Measurements from ENCODE around the gene UGT8. TPM values are rescaled to one million over a fixed set of nuclear protein-coding genes. Genes with fewer than 3 reads are reported as not detected.
"Not testable (repeated sequence)": the region's sequence is repeated elsewhere in the genome, so short reads cannot be mapped to it uniquely, and the experiment has no call there.

Gene UGT8
- total RNA-seq, 1 donor from 2014 or later, result not detected

DNA sequence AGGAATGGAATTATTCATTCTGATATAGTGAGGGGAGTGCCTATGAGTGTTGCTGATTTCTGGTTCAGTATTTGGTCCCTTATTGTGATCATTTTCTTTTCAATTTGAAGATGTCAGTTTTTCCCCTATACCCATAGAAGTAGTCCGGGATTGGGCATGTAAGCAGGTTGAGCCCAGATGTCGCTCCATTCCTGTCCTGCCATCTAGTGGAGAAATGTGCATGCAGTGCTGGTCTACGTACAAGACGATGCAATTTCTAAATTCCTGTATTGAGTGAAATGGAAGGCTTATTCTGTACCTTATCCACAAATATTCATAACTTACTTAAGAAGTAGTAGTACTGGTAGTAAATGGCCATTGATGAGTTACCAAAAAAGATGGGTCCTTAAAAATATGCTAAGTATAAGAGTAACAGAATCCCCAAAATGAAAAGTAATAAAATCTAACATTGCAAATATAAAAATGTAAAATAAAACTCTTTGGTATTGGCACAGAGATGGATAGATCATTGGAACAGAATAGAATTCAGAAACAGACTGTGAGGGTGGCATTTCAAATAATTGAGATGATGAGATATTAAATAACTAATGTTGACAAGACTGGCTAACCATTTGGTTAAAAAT, 60.9 kb downstream of the UGT8 start:
- no peak overlapping the region for H3K4me3 Mint-ChIP-seq (ENCODE audit: unreplicated experiment)
- no peak for DNase-seq (ENCODE audit: low spot score)

DNA sequence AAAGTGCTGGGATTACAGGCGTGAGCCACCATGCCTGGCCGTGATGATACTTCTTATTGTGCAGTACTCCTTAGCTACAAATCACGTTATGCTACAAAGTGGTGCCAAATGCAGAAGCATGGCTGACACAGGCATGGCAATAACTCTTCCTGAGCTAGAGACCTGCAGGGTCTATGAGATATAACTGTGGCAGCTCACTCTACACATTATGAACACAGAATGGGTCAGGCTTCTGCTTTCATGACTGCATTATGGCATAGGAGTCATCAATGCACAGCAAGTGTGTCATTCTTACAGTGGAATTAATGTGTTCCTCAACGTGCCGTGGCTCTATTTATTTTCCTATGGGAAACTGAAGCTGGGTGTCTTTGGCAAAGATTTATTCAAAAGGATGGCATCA, 64.5 kb downstream of the UGT8 start:
- no peak overlapping the region for H3K27ac Mint-ChIP-seq (ENCODE audit: unreplicated experiment)
- no peak overlapping the region for H3K4me3 Mint-ChIP-seq (ENCODE audit: unreplicated experiment)
- TF ChIP-seq, protein P1, sequence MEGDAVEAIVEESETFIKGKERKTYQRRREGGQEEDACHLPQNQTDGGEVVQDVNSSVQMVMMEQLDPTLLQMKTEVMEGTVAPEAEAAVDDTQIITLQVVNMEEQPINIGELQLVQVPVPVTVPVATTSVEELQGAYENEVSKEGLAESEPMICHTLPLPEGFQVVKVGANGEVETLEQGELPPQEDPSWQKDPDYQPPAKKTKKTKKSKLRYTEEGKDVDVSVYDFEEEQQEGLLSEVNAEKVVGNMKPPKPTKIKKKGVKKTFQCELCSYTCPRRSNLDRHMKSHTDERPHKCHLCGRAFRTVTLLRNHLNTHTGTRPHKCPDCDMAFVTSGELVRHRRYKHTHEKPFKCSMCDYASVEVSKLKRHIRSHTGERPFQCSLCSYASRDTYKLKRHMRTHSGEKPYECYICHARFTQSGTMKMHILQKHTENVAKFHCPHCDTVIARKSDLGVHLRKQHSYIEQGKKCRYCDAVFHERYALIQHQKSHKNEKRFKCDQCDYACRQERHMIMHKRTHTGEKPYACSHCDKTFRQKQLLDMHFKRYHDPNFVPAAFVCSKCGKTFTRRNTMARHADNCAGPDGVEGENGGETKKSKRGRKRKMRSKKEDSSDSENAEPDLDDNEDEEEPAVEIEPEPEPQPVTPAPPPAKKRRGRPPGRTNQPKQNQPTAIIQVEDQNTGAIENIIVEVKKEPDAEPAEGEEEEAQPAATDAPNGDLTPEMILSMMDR (IDR thresholded peaks at IDR 0.05), result no peak
- H3K9me3 Mint-ChIP-seq (ENCODE audit: low read depth), result no peaks in the 10 kb centered on the region
- H3K27me3 Mint-ChIP-seq (ENCODE audit: low read depth), result peaks cover 35% of the 10 kb centered on the region
- H3K4me1 Mint-ChIP-seq (ENCODE audit: low read depth), result no peaks in the 10 kb centered on the region
- no peak for DNase-seq (ENCODE audit: low spot score)
- H3K36me3 Mint-ChIP-seq (ENCODE audit: low read depth), result no peaks in the 10 kb centered on the region

More for the DNA sequence above, 60.9 kb downstream of the UGT8 start:
- Mint-ChIP-seq H3K9me3 (ENCODE audit: low read depth) (no peaks in the 10 kb centered on the region), H3K4me1 (ENCODE audit: low read depth) (no peaks in the 10 kb centered on the region), H3K36me3 (ENCODE audit: low read depth) (no peaks in the 10 kb centered on the region), H3K27me3 (ENCODE audit: low read depth) (peaks cover 52% of the 10 kb centered on the region), H3K27ac (ENCODE audit: unreplicated experiment) (no peak overlapping the region)
- TF ChIP-seq, protein P1 (IDR thresholded peaks at IDR 0.05), result peak; percentile 94

DNA sequence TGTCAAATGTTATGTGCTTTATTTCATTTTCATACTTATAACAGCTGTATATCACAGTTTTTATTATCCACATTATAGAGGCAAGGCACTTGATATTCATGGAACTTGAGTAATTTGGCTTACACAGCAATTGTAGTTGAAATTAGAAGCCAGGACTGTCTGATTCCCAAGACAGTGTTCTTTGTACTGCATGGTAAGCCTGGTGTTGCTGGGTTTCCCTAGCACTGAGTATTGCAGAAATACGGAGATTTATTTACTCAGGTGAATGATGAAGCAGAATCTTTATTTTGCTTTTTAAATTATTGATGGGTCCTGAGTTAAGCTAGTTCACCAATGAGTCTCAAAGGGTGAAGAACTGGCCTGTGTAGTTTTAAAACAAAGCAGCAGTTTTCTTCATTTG, 70.0 kb downstream of the UGT8 start:
- no peak overlapping the region for H3K27ac Mint-ChIP-seq (ENCODE audit: unreplicated experiment)
- DNase-seq (ENCODE audit: low spot score), result no peak
- TF ChIP-seq, protein P1 (IDR thresholded peaks at IDR 0.05), result no peak
- no peaks in the 10 kb centered on the region for H3K4me1 Mint-ChIP-seq (ENCODE audit: low read depth)
- no peaks in the 10 kb centered on the region for H3K36me3 Mint-ChIP-seq (ENCODE audit: low read depth)
- H3K9me3 Mint-ChIP-seq (ENCODE audit: low read depth), result no peaks in the 10 kb centered on the region
- no peak overlapping the region for H3K4me3 Mint-ChIP-seq (ENCODE audit: unreplicated experiment)
- peaks cover 24% of the 10 kb centered on the region for H3K27me3 Mint-ChIP-seq (ENCODE audit: low read depth)

DNA sequence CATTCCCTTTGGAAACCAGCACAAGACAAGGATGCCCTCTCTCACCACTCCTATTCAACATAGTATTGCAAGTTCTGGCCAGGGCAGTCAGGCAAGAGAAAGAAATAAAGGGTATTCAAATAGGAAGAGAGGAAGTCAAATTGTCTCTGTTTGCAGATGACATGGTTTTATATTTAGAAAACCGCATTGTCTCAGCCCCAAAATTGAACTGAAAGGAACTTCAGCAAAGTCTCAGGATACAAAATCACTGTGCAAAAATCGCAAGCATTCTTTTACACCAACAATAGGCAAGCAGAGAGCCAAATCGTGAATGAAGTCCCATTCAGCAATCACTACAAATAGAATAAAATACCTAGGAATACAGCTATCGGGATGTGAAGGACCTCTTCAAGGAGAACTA, 72.1 kb downstream of the UGT8 start:
- not testable (repeated sequence) for H3K36me3 Mint-ChIP-seq (ENCODE audit: low read depth); H3K4me1 Mint-ChIP-seq (ENCODE audit: low read depth); DNase-seq (ENCODE audit: low spot score); H3K9me3 Mint-ChIP-seq (ENCODE audit: low read depth); H3K27ac Mint-ChIP-seq (ENCODE audit: unreplicated experiment); H3K4me3 Mint-ChIP-seq (ENCODE audit: unreplicated experiment)
- H3K27me3 Mint-ChIP-seq (ENCODE audit: low read depth), result peaks cover 20% of the 10 kb centered on the region

DNA sequence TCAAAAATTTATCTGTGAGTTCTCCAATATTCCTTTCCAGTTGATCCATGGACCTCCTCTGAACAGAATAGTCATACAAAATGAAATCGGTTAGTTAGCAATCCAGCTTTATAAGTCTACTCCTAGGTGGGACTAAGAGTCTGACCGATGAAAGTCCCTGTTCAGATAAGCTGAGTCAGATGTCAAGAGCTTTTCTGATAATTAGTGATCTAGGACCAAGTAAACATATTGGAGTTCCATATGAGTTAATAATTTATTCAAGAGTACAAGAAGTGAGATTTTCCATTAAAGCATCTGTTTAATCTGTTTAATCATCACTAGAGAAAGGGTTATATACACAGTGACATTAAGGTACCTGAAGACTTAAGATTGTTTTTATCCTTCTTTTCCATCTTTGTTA, 74.7 kb downstream of the UGT8 start:
- no peaks in the 10 kb centered on the region for H3K4me1 Mint-ChIP-seq (ENCODE audit: low read depth)
- H3K27ac Mint-ChIP-seq (ENCODE audit: unreplicated experiment), result no peak overlapping the region
- H3K9me3 Mint-ChIP-seq (ENCODE audit: low read depth), result no peaks in the 10 kb centered on the region
- TF ChIP-seq, protein P1 (IDR thresholded peaks at IDR 0.05), result no peak
- DNase-seq (ENCODE audit: low spot score), result no peak
- H3K27me3 Mint-ChIP-seq (ENCODE audit: low read depth), result peaks cover 23% of the 10 kb centered on the region
- no peaks in the 10 kb centered on the region for H3K36me3 Mint-ChIP-seq (ENCODE audit: low read depth)
- H3K4me3 Mint-ChIP-seq (ENCODE audit: unreplicated experiment), result no peak overlapping the region

DNA sequence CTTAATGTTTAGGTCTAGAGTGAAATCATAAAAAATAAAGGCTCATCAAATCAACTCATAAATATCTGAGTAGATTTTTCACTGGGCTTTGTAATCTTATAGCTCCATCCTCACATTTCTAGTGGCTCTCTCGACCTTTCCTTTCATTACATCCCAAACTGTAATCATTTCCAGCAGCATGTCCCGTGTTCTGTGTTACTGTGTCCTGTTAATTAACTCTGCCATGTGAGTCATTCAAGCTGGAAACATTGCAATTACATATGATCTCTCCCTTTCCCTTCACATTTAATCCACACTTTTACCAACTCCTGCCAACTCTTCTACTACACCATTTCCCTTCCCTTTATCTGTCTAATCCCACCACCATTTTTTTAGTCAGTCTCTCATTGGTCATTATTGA, 75.5 kb downstream of the UGT8 start:
- Mint-ChIP-seq H3K9me3 (ENCODE audit: low read depth) (no peaks in the 10 kb centered on the region), H3K4me1 (ENCODE audit: low read depth) (no peaks in the 10 kb centered on the region), H3K27me3 (ENCODE audit: low read depth) (peaks cover 23% of the 10 kb centered on the region), H3K4me3 (ENCODE audit: unreplicated experiment) (no peak overlapping the region), H3K36me3 (ENCODE audit: low read depth) (no peaks in the 10 kb centered on the region), H3K27ac (ENCODE audit: unreplicated experiment) (no peak overlapping the region)
- TF ChIP-seq, protein P1 (IDR thresholded peaks at IDR 0.05), result no peak
- no peak for DNase-seq (ENCODE audit: low spot score)

Data from chondrocyte (in vitro differentiated cells).